Esophagus squamous epithelium (tissue), 5 donors: ENCODE measurements around the gene HMGXB3. TPM values are rescaled to one million over a fixed set of nuclear protein-coding genes. Genes with fewer than 3 reads are reported as not detected.

Source experiments
- DNase-seq: peaks from one replicate; lab custom pipeline; 2025; lab: John Stamatoyannopoulos, UW
- H3K27ac ChIP-seq, 4 donors: fragments of 200-600 bp; sonication (generic); one replicate each; pipeline ENCODE4 v1.5.1; 2016 to 2019; ENCODE audit warnings: mild to moderate bottlenecking in 1 of 4
- H3K27me3 ChIP-seq, 4 donors: fragments of 200-600 bp; sonication (generic); 1 replicate in 3 of 4; 2 replicates in 1 of 4; pipeline versions ENCODE4 v1.5.1 to v1.6.0; 2017 to 2021; ENCODE audit warnings: antibody characterized with exemption in 1 of 4
- H3K36me3 ChIP-seq, 3 donors: fragments of 200-600 bp; sonication (generic); one replicate each; pipeline ENCODE4 v1.5.1; 2016 to 2019
- H3K4me1 ChIP-seq, 3 donors: fragments of 200-600 bp; sonication (generic); one replicate each; pipeline ENCODE4 v1.5.1; 2017 to 2019
- H3K4me3 ChIP-seq, 4 donors: fragments of 200-600 bp; sonication (generic); 1 replicate in 3 of 4; 2 replicates in 1 of 4; pipeline ENCODE4 v1.5.1; 2016 to 2019; ENCODE audit warnings: mild to moderate bottlenecking in 2 of 4, moderate library complexity in 1 of 4
- H3K9me3 ChIP-seq, 3 donors: fragments of 200-600 bp; sonication (generic); one replicate each; pipeline ENCODE4 v1.5.1; 2016 to 2019
- POLR2A ChIP-seq, 4 donors: fragments of 450-650 bp; IDR thresholded peaks; one replicate each; pipeline ENCODE4 v1.6.1; 2017; ENCODE audit warnings: antibody characterized with exemption in 4 of 4, mild to moderate bottlenecking in 4 of 4, moderate library complexity in 3 of 4
- WGBS, 2 donors: methylation state at CpG; one replicate each; pipeline ENCODE4 v1.1.5; 2018; 5-methylcytosine and 5-hydroxymethylcytosine counted together
- intact Hi-C: fragments of 100-400 bp; cut with DNase I; formaldehyde crosslinking; loops from one replicate; pipeline ENCODE4 v1.15.0; 2022
- total RNA-seq, 4 donors: library from RNA; depleted of rRNA; stranded (reverse); fragments of >200 nt; gene quantifications; one replicate each; pipeline ENCODE4 v1.1.0, GENCODE V29; 2016
- TF ChIP-seq, protein P1 (sequence below), 6 experiments: fragments of 450-650 bp in 4 of 6; fragments of 200-600 bp in 2 of 6; sonication (generic) in 2 of 6; IDR thresholded peaks; one replicate each; pipeline ENCODE4 v1.5.1; 2016 to 2019; ENCODE audit warnings: antibody characterized with exemption in 6 of 6, mild to moderate bottlenecking in 4 of 6, moderate library complexity in 4 of 6
- donor health status: DM: yes; HTN: yes; CAD: no.

HMGXB3 gene
- total RNA-seq, 4 donors from 2014 or later, result 12.4 to 26.3 (median 20.5) TPM

DNA sequence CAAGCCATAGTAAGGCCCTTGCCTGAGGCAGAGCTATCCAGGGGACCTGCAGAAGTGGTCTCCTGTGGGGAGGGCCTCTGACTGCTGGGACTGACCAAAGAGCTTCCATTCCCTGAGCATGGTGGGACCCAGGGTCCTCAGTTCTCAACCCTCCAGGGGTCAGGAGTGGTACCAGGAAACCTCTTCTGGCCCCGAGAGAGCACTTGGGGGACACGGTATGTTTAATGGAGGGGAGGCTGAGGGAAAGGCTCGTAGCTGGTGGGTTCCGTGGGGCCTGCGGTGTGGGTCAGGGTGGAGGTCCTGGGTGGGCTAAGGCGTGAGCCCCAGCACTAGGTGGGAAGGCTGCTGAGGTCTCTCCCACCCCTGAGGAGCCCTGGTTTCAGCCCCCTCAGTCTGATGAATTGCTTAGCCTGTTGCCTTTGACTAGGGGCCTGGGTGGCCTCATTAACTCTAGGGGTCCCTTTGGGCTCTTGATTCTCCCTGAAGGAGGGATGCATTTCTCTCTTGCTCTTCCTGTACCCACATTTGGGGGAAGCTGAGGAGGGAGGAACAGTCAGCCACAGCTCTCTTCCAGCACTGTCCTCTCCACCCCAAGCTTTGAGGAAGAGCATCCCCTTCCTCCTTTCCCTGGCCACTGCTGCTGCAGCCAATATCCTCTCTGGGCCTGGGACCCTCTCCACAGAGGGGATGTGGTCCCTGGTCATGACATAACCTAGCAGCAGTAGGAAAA is 51.9 kb downstream of the HMGXB3 start:
- no CpG with 5 or more reads among the region's 6 CpGs for WGBS, 2 donors
- Histone ChIP-seq H3K4me3 (no peak overlapping the region), H3K9me3 (no peaks in the 10 kb centered on the region), H3K27ac (no peak overlapping the region), H3K27me3 (no peaks in the 10 kb centered on the region), H3K36me3 (peaks cover 36 to 85% (median 50%) of the 10 kb centered on the region in 3 donors), H3K4me1 (peaks cover 0 to 15% (median 0%) of the 10 kb centered on the region in 3 donors)
- no peak for TF ChIP-seq POLR2A (IDR thresholded peaks at IDR 0.05)
- TF ChIP-seq, protein P1, sequence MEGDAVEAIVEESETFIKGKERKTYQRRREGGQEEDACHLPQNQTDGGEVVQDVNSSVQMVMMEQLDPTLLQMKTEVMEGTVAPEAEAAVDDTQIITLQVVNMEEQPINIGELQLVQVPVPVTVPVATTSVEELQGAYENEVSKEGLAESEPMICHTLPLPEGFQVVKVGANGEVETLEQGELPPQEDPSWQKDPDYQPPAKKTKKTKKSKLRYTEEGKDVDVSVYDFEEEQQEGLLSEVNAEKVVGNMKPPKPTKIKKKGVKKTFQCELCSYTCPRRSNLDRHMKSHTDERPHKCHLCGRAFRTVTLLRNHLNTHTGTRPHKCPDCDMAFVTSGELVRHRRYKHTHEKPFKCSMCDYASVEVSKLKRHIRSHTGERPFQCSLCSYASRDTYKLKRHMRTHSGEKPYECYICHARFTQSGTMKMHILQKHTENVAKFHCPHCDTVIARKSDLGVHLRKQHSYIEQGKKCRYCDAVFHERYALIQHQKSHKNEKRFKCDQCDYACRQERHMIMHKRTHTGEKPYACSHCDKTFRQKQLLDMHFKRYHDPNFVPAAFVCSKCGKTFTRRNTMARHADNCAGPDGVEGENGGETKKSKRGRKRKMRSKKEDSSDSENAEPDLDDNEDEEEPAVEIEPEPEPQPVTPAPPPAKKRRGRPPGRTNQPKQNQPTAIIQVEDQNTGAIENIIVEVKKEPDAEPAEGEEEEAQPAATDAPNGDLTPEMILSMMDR (IDR thresholded peaks at IDR 0.05), result no peak
- no peak for DNase-seq
- intact Hi-C loops, result no loop called here

DNA sequence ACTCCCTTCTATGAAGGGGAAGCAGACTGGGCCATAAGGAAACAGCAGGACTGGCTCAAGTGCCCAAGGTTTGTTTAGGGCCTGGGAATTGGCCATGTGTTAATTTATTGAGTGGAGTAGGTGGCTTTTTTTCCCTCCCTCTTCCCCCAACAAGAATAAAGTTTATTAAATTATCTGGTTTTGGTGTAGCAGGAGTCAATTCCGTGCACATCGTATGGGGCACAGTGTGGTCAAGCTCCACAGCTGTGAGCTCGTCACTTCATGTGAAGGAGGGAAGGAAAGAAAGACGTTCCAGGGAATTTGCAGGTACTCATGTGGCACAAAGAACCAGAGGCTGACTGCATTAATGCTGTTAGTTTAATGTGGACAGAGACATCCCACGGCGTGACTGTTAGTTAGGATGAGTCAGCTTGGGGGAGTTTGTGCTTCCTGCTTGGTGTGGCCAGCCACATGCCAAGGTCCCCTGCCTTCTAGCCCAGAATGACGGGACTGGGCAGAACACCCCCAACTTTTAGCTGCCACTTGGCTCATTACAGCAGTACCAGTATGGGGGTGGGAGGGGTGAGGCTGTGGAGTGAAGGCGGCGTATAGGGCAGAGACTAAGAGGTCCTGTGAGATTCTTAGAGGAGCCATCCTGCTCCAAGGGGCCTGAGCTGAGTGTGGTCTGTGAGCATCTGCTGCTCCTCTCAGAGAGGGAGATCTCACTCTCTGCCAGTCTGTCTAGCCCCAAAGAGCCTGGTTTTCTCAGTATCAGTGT is 52.6 kb downstream of the HMGXB3 start:
- no peaks in the 10 kb centered on the region for H3K9me3 ChIP-seq
- peaks cover 33 to 77% (median 46%) of the 10 kb centered on the region in 3 donors for H3K36me3 ChIP-seq
- no peaks in the 10 kb centered on the region for H3K27me3 ChIP-seq
- DNase-seq, result no peak
- H3K4me3 ChIP-seq, result no peak overlapping the region
- TF ChIP-seq, protein P1 (IDR thresholded peaks at IDR 0.05), result no peak
- no peak for TF ChIP-seq POLR2A (IDR thresholded peaks at IDR 0.05)
- H3K4me1 ChIP-seq, result peaks cover 0 to 15% (median 0%) of the 10 kb centered on the region in 3 donors
- intact Hi-C loops, result no loop called here
- WGBS, 2 donors, result 67 to 78% methylated on average over 9 of the region's 9 CpGs
- H3K27ac ChIP-seq, result no peak overlapping the region

DNA sequence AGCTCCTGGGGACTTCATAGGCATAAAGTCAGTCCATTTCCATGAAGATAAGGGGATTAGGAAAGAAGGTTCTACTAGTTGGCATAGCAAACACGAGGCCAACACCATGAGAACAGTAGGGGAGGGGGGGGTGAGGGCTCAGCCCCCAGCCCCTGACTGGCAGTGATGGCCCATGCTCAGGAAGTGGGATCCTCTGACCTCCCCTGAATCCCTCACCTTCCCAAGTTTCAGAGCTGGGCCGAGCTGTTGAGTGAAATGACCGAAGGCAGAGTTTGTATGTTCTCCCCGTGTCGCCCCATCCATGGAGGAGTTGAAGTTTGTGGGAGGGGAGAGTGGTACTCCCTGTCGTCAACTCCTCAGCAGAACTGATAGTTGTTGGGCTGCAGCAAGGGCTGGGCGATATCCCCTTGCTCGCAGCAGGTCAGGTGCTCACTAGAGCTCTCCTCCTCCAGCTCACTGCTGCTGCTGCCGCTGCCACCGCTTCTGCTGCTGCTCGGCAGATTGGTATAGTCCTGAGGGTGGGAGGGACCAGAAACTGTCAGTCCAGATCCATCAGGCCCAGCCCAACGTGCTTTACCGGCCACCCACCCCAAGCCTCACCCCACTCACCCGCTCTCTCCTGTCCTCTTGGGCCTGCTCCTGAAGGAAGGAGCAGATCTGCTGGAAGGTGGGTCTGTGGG is 53.3 kb downstream of the HMGXB3 start:
- WGBS, 2 donors, result 60 to 96% methylated on average over 1 to 8 of the region's 14 CpGs
- Histone ChIP-seq H3K27me3 (no peaks in the 10 kb centered on the region), H3K36me3 (peaks cover 33 to 70% (median 46%) of the 10 kb centered on the region in 3 donors), H3K4me1 (peaks cover 0 to 20% (median 0%) of the 10 kb centered on the region in 3 donors), H3K9me3 (no peaks in the 10 kb centered on the region), H3K4me3 (no peak overlapping the region), H3K27ac (no peak overlapping the region)
- no peak for DNase-seq
- TF ChIP-seq POLR2A (IDR thresholded peaks at IDR 0.05), result no peak
- TF ChIP-seq, protein P1 (IDR thresholded peaks at IDR 0.05), result no peak
- intact Hi-C loops, result no loop called here

DNA sequence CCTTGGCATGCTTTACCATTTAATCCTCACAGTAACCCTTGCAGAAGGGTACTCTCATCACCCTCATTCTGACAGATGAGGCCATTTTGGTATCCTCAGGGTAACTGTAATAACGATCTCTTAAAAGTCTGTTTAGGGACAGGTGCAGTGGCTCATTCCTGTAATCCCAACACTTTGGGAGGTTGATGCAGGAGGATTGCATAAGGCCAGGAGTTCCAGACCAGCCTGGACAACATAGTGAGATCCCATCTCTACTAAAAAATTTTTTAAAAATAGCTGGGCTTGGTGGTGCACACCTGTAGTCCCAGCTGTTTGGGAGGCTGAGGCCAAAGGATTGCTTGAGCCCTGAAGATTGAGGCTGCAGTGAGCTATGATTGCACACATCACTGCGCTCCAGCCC is 54.0 kb downstream of the HMGXB3 start:
- peaks cover 0 to 20% (median 0%) of the 10 kb centered on the region in 3 donors for H3K4me1 ChIP-seq
- no peaks in the 10 kb centered on the region for H3K27me3 ChIP-seq
- no peak overlapping the region for H3K27ac ChIP-seq
- DNase-seq, result no peak
- no peaks in the 10 kb centered on the region for H3K9me3 ChIP-seq
- 92 to 100% methylated on average over 2 of the region's 2 CpGs for WGBS, 2 donors
- H3K4me3 ChIP-seq, result no peak overlapping the region
- no peak for TF ChIP-seq POLR2A (IDR thresholded peaks at IDR 0.05)
- TF ChIP-seq, protein P1 (IDR thresholded peaks at IDR 0.05), result no peak
- peaks cover 28 to 63% (median 40%) of the 10 kb centered on the region in 3 donors for H3K36me3 ChIP-seq
- intact Hi-C loops, result no loop called here
